NCI-H2171 treated with DMSO at 0.1 percent for 48 hours (cell line): ENCODE measurements around the gene USP50.
"Not testable (repeated sequence)": the region's sequence is repeated elsewhere in the genome, so short reads cannot be mapped to it uniquely, and the experiment has no call there.

Experiments
- DNase-seq: peaks from one replicate; lab custom pipeline; 2025; lab: John Stamatoyannopoulos, UW

Gene USP50

GRCh38 chr15:50546566-50546965, at the start of gene USP50:
Gene USP50 (minus strand): TSS chr15:50546666. CDS start chr15:50546525, 141 bp downstream.
- DNase-seq = no peak

DNA sequence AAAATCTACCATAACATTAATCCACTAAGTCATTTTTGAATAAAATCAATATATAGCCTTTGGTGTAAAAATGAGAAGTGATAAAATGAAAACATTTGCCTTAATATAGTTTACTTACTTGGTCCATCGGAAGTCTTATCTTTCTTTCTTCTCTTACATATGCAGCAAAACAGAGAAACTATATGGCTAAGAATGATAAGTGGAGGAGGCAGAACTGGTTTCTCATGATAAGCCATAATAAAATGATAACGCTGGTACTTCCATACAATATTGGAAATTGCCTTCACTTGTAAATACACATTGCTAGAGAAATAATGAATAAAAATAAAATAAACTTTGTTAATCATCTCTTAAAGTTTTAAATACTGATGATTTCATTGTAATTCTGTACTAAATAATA, 47.8 kb upstream of the USP50 start:
- no peak for DNase-seq

GRCh38 chr15:50593761-50594160, 47.3 kb upstream of the USP50 start:
- DNase-seq = no peak

- DNase-seq = no peak
These were observed 43.8 kb upstream of the USP50 start for GRCh38 chr15:50590288-50590687.

- no peak for DNase-seq
These were observed 31.0 kb upstream of the USP50 start for GRCh38 chr15:50577492-50577891.

DNA sequence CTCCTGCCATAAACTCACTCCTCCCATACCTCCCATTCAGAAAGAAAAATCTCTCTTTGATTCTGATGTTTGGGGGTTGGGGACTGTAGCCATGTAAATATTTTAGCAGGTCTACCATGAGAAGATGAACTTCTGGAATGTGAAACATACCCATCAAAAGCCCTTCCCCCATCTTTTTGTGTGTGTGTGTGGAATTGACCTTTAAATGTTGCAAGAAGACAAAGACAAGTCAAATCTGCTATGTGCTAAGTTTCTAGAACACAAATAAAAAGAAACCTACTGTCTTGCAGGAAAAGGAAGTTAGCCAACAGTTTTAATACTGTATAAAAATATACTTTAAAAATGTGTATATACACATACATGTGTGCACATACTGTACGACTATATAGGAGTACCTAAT, 29.7 kb upstream of the USP50 start:
- DNase-seq = no peak

DNA sequence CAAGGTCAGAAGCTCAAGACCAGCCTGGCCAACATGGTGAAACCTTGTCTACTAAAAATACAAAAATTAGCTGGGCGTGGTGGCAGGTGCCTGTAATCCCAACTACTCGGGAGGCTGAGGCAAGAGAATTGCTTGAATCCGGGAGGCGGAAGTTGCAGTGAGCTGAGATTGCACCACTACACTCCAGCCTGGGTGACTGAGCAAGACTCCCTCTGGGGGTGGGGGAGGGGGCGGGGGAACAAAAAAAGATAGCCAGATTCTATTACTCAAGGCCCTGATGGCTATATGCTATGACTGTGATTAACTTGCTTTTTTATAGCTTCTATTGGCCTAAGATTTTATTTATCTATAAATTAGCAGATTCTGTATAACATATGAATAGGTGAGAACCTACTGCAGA, 27.4 kb upstream of the USP50 start:
- not testable (repeated sequence) for DNase-seq

GRCh38 chr15:50563756-50564155, 17.3 kb upstream of the USP50 start:
- DNase-seq = no peak

GRCh38 chr15:50562735-50563640, 16.5 kb upstream of the USP50 start:
- peak; percentile 93 for DNase-seq

DNA sequence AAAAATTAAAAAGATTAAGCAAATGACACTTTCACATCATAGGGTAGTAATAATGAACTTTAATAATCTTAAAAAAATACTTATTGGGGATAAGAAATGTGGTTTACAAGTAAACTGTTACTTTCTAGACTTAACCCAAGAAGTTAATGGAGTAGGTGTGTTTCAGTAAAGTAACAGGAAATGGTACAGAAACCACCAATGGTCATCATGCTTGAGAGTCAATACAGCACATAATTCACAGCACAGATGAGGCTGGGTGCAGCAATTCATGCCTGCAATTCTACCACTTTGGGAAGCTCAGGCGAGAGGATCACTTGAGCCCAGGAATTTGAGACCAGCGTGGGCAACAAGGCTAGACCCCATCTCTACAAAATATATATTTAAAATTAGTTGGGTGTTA, 11.5 kb upstream of the USP50 start:
- DNase-seq = no peak

DNA sequence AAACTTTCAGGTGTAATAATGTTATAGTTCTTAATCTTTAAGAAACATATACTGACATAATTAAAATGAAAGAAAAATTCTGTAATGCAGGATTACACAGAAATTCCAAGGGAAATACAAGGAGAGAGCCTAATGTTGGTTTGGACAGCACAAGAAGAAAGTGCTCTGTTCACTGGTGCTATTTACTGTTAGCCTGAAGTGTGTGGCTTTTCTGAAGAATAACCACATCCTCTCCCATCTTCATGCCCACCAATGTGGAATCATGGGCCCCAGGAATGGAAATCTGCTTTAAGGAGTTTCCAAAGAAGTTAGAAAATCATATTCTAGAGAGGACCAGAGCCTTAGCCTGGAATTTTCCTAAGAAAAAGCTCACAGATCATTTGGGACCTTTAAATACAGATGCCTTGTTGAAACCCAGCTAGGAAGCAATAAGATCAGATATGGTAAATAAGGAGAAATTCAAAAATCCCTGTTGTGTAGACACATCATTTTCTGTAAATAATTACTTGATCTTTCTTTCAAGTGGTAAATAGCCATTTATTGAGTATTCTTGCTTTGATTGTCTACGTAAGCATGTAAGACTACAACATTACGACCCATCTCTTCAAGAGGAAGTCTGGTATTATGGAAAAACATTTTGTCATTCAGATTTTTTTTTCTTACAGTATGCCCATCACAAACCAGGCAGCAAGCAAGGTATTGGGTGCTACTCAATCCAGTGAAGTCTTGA, 10.3 kb upstream of the USP50 start:
- DNase-seq = no peak

DNA sequence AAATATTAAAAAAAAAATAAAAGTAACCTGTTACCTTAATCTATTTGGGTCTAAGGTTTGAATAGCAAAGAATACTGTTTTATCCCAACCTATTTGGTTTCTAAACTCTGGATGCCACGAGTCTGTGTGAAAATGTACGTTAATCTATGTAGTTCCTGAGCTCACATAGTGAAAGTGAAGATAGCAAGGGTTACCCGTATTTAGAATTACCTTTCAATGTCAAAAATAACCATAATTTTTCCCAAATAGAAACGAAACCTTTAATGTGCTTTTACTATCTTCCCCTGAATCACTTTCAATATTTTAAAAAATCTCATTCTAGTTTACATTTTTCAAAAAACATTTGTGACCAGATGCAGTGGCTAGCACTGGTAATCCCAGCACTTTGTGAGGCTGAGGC, 5.8 kb upstream of the USP50 start:
- no peak for DNase-seq

- no peak for DNase-seq
These were observed 2.9 kb upstream of the USP50 start for GRCh38 chr15:50549326-50549725.

DNA sequence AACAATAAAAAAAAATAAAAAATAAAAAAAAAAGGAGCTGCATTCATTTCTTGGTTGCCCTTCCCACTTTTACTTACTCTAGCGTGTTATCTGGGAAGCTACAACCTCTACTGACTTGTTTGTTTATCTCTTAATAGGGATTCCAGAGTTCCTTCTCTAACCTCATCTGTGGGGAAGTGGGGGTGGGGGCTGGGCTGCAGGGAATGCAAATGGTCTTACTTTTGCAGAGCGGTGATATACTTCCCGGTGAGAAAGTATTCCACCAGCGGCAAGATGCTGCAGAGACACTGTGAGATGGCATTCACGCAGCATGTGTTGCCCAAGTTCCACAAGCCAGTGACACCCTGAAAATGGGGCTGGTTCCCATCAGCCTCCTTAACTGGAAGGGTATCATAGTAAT, 2.1 kb downstream of the USP50 start:
- DNase-seq = no peak

DNA sequence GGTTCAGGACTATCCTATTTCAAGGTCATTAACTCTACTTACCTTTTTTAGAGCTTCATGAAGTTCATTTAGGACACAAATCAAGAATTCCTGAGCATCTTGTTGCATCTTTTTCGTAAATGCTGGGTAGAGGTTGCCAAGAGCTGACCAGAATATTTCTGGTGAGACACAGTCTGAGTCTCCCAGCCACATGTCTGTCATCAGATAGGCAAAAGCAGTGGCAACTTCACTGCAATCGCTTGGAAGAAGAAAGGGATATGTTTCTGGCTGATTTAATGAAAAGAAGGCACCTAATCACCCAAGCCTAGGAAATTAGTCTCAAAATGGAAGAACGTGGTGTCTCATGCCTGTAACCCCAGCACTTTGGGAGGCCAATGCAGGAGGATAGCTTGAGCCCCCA, 2.9 kb downstream of the USP50 start:
- no peak for DNase-seq

- no peak for DNase-seq
These were observed 3.6 kb downstream of the USP50 start for GRCh38 chr15:50542887-50543210.

GRCh38 chr15:50531766-50532165, 14.7 kb downstream of the USP50 start:
- no peak for DNase-seq

- no peak for DNase-seq
These were observed 15.3 kb downstream of the USP50 start for GRCh38 chr15:50531163-50531562.

- DNase-seq = no peak
These were observed 22.6 kb downstream of the USP50 start for GRCh38 chr15:50523851-50524251.

DNA sequence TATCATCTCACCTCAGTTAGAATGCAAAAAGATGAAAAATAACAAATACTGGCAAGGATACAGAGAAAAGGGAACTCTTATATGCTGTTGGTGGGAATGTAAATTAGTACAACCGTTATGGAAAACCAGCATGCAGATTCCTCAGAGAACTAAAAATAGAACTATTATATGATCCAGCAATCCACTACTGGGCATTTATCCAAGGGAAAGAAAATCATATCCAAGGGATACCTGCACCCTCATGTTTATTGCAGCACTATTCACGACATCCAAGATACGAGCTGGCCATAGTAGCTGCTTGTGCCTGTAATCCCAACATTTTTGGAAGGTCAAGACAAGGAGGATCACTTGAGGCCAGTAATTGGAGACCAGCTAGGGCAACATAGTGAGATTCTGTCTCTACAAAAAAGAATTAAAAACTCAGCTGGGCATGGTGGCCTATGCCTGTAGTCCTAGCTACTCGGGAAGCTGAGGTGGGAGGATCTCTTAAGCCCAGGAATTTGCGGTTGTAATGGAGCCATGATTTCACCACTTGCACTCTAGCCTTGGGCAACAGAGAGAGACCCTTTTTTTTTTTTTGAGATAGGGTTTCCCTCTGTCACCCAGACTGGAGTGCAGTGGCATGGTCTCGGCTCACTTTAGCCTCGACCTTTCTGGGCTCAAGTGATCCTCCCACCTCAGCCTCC, 26.6 kb downstream of the USP50 start:
- no peak for DNase-seq

GRCh38 chr15:50513001-50513400, 33.5 kb downstream of the USP50 start:
- DNase-seq = no peak

- no peak for DNase-seq
These were observed 40.3 kb downstream of the USP50 start for GRCh38 chr15:50506121-50506520.

DNA sequence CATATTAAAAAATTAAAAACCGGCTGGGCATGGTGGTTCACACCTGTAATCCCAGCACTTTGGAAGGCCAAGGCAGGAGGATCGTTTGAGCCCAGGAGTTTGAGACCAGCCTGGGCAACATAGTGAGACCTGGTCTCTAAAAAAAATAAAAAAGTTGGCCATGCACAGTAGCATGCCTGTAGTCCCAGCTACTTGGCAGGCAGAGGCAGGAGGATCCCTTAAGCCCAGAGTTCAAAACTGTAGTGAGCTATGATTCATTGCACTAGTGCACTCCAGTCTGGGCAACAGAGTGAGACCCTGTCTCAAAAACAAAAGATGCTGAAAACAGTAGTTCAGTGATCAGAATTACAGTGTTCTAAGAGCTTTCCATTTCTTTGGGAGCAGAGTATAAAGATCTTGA, 40.8 kb downstream of the USP50 start:
- DNase-seq = not testable (repeated sequence)
